Peyer's patch (tissue), 4 donors: ENCODE results near the gene NCKAP5. TPM values are rescaled to one million over a fixed set of nuclear protein-coding genes. Genes with fewer than 3 reads are reported as not detected.
"Not testable (repeated sequence)": the region's sequence is repeated elsewhere in the genome, so short reads cannot be mapped to it uniquely, and the experiment has no call there.

Experiments used
- DNase-seq, 3 donors: peaks; one replicate each; pipeline ENCODE4 v3.0.0-alpha.2; 2017 to 2019
- H3K27ac ChIP-seq, 4 donors: fragments of 200-600 bp; sonication (generic); one replicate each; pipeline ENCODE4 v1.5.1; 2016 to 2019
- H3K27me3 ChIP-seq, 2 donors: fragments of 200-600 bp; sonication (generic); one replicate each; pipeline ENCODE4 v1.5.1; 2019
- H3K36me3 ChIP-seq, 3 donors: fragments of 200-600 bp; sonication (generic); one replicate each; pipeline ENCODE4 v1.5.1; 2016 to 2019
- H3K4me1 ChIP-seq, 4 donors: fragments of 200-600 bp; sonication (generic); one replicate each; pipeline ENCODE4 v1.5.1; 2016 to 2019
- H3K4me3 ChIP-seq, 4 donors: fragments of 200-600 bp; sonication (generic); 1 replicate in 3 of 4; 2 replicates in 1 of 4; pipeline ENCODE4 v1.5.1; 2016 to 2019; ENCODE audit warnings: mild to moderate bottlenecking in 1 of 4
- H3K9me3 ChIP-seq, 4 donors: fragments of 200-600 bp; sonication (generic); one replicate each; pipeline ENCODE4 v1.5.1; 2016 to 2019; ENCODE audit warnings: mild to moderate bottlenecking in 1 of 4
- POLR2A ChIP-seq, 2 donors: fragments of 450-650 bp; IDR thresholded peaks; one replicate each; pipeline ENCODE4 v1.5.1; 2017; ENCODE audit warnings: antibody characterized with exemption in 2 of 2, mild to moderate bottlenecking in 2 of 2, moderate library complexity in 2 of 2
- total RNA-seq, 4 donors: library from RNA; depleted of rRNA; stranded (reverse); fragments of >200 nt; gene quantifications; one replicate each; pipeline ENCODE4 v1.1.0, GENCODE V29; 2016
- TF ChIP-seq, protein P1 (sequence below), 6 experiments: fragments of 450-650 bp in 4 of 6; fragments of 200-600 bp in 2 of 6; sonication (generic) in 1 of 6; IDR thresholded peaks; one replicate each; pipeline ENCODE4 v1.5.1; 2017 to 2019; ENCODE audit warnings: antibody characterized with exemption in 6 of 6, mild to moderate bottlenecking in 3 of 6, moderate library complexity in 1 of 6

NCKAP5 gene
- total RNA-seq, 4 donors from 2014 or later = 9.1 to 28.5 (median 22.5) TPM

- H3K4me1 ChIP-seq = no peaks in the 10 kb centered on the region
These were observed 752.7 kb downstream of the NCKAP5 start for GRCh38 chr2:132815516-132815915.

DNA sequence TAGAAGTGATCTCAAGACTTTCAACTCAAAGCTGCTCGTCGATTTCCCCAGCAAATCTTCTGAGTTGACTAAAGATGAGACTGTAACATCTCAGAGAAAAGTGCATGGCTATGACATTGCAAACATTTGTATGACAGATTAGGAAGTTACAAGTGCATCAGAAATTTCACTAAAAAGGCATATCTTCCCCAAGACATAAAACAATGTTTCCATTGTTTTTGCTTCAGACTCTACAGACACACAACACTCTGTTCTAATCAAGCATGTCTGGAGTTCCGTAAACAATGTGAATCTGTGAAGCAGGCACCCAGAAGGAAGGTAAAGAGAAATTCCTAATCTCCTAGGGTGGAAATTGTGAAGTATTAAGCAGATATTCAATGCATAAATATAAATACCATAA, 753.6 kb downstream of the NCKAP5 start:
- H3K27me3 ChIP-seq = no peaks in the 10 kb centered on the region
- no peaks in the 10 kb centered on the region for H3K4me1 ChIP-seq
- H3K27ac ChIP-seq = no peak overlapping the region
- no peaks in the 10 kb centered on the region for H3K36me3 ChIP-seq
- H3K9me3 ChIP-seq = no peaks in the 10 kb centered on the region
- TF ChIP-seq, protein P1, sequence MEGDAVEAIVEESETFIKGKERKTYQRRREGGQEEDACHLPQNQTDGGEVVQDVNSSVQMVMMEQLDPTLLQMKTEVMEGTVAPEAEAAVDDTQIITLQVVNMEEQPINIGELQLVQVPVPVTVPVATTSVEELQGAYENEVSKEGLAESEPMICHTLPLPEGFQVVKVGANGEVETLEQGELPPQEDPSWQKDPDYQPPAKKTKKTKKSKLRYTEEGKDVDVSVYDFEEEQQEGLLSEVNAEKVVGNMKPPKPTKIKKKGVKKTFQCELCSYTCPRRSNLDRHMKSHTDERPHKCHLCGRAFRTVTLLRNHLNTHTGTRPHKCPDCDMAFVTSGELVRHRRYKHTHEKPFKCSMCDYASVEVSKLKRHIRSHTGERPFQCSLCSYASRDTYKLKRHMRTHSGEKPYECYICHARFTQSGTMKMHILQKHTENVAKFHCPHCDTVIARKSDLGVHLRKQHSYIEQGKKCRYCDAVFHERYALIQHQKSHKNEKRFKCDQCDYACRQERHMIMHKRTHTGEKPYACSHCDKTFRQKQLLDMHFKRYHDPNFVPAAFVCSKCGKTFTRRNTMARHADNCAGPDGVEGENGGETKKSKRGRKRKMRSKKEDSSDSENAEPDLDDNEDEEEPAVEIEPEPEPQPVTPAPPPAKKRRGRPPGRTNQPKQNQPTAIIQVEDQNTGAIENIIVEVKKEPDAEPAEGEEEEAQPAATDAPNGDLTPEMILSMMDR (IDR thresholded peaks at IDR 0.05) = no peak
- no peak for TF ChIP-seq POLR2A (IDR thresholded peaks at IDR 0.05)
- H3K4me3 ChIP-seq = no peak overlapping the region
- no peak for DNase-seq

More at GRCh38 chr2:132815516-132815915, 752.7 kb downstream of the NCKAP5 start:
- no peaks in the 10 kb centered on the region for H3K9me3 ChIP-seq
- TF ChIP-seq POLR2A (IDR thresholded peaks at IDR 0.05) = no peak
- TF ChIP-seq, protein P1 (IDR thresholded peaks at IDR 0.05) = no peak
- DNase-seq = no peak
- no peaks in the 10 kb centered on the region for H3K27me3 ChIP-seq
- H3K4me3 ChIP-seq = no peak overlapping the region
- no peak overlapping the region for H3K27ac ChIP-seq
- H3K36me3 ChIP-seq = no peaks in the 10 kb centered on the region

GRCh38 chr2:132813422-132813821, 754.8 kb downstream of the NCKAP5 start:
- H3K4me1 ChIP-seq = no peaks in the 10 kb centered on the region
- TF ChIP-seq, protein P1 (IDR thresholded peaks at IDR 0.05) = no peak
- no peak for TF ChIP-seq POLR2A (IDR thresholded peaks at IDR 0.05)

GRCh38 chr2:132811148-132811915, 756.9 kb downstream of the NCKAP5 start:
- Histone ChIP-seq H3K27ac (no peak overlapping the region), H3K9me3 (no peaks in the 10 kb centered on the region), H3K4me1 (no peaks in the 10 kb centered on the region), H3K27me3 (no peaks in the 10 kb centered on the region), H3K36me3 (no peaks in the 10 kb centered on the region), H3K4me3 (no peak overlapping the region)
- no peak for TF ChIP-seq POLR2A (IDR thresholded peaks at IDR 0.05)
- TF ChIP-seq, protein P1 (IDR thresholded peaks at IDR 0.05) = no peak
- DNase-seq = no peak

More at GRCh38 chr2:132813422-132813821, 754.8 kb downstream of the NCKAP5 start:
- Histone ChIP-seq H3K27me3 (no peaks in the 10 kb centered on the region), H3K4me3 (no peak overlapping the region), H3K9me3 (no peaks in the 10 kb centered on the region), H3K36me3 (no peaks in the 10 kb centered on the region), H3K27ac (no peak overlapping the region)
- DNase-seq = no peak

- H3K4me1 ChIP-seq, H3K9me3 ChIP-seq, H3K36me3 ChIP-seq, H3K27me3 ChIP-seq, H3K27ac ChIP-seq, DNase-seq, H3K4me3 ChIP-seq: not testable (repeated sequence)
These were observed 758.3 kb downstream of the NCKAP5 start for GRCh38 chr2:132809962-132810361.

DNA sequence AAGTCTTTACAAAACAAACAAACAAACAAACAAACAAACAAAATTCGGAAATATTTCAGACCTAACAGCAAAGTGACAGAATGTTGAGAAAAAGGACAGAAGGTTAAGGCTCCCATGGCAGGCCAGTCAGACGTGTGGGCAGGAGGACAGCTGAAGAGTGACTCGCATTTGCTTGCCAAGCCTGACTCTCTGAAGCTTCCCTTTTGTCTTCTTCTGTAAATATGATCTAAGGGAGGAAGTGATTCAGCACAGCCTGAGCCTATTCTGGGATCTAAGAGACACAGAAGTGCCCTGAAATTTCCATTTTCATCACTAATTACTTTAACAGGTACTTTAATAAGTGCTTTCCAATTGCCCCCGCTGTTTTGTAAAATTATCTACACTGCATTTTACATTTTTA, 764.2 kb downstream of the NCKAP5 start:
- Histone ChIP-seq H3K27me3 (no peaks in the 10 kb centered on the region), H3K4me1 (no peaks in the 10 kb centered on the region), H3K4me3 (no peak overlapping the region), H3K36me3 (no peaks in the 10 kb centered on the region), H3K27ac (no peak overlapping the region), H3K9me3 (no peaks in the 10 kb centered on the region)
- no peak for TF ChIP-seq POLR2A (IDR thresholded peaks at IDR 0.05)
- TF ChIP-seq, protein P1 (IDR thresholded peaks at IDR 0.05) = no peak
- no peak for DNase-seq
